CD14-positive monocyte (primary cell): Measurements from ENCODE around the gene LRRC8E. TPM values are rescaled to one million over a fixed set of nuclear protein-coding genes. Genes with fewer than 3 reads are reported as not detected.
A peak's percentile ranks its signal among the peaks of the same experiment; 100 is the strongest.

ENCODE experiments used
- DNase-seq, 3 donors: peaks; one replicate each; pipeline ENCODE4 v3.0.0-alpha.2; 2011 to 2022
- H2AFZ ChIP-seq: 2 replicates; pipeline ENCODE4 v1.6.0; 2012; ENCODE audit warnings: mild to moderate bottlenecking, low read depth, low read length, inconsistent platforms; ENCODE audit not compliant: insufficient read depth, poor library complexity, severe bottlenecking
- H3K27ac ChIP-seq, 2 donors: 1 replicate in 1 of 2; 2 replicates in 1 of 2; pipeline ENCODE4 v1.5.1; 2012 to 2013; ENCODE audit warnings: low read length in 2 of 2, control low read depth in 1 of 2, inconsistent platforms in 1 of 2, low read depth in 1 of 2, mild to moderate bottlenecking in 1 of 2
- H3K27me3 ChIP-seq, 2 donors: one replicate each; pipeline versions ENCODE4 v1.6.0 to v1.6.1; 2011 to 2013; ENCODE audit warnings: low read length in 2 of 2; ENCODE audit not compliant: control insufficient read depth in 2 of 2, insufficient read depth in 2 of 2
- H3K36me3 ChIP-seq, 2 donors: replicated peaks in 1 of 2; 1 replicate in 1 of 2; 2 replicates in 1 of 2; pipeline versions ENCODE4 v1.5.1 to v1.6.1; 2012 to 2013; ENCODE audit warnings: low read length in 2 of 2, control low read depth in 1 of 2, inconsistent platforms in 1 of 2, mild to moderate bottlenecking in 1 of 2; ENCODE audit not compliant: insufficient read depth in 2 of 2, control insufficient read depth in 1 of 2
- H3K4me1 ChIP-seq, 2 donors: 1 replicate in 1 of 2; 2 replicates in 1 of 2; pipeline versions ENCODE4 v1.5.1 to v1.6.1; 2012 to 2013; ENCODE audit warnings: low read length in 2 of 2, control low read depth in 1 of 2, inconsistent platforms in 1 of 2, mild to moderate bottlenecking in 1 of 2, moderate library complexity in 1 of 2; ENCODE audit not compliant: insufficient read depth in 2 of 2, control insufficient read depth in 1 of 2
- H3K4me2 ChIP-seq: replicated peaks from 2 replicates; pipeline ENCODE3; 2012; ENCODE audit warnings: low read length, moderate library complexity, mild to moderate bottlenecking; ENCODE audit not compliant: poor library complexity, severe bottlenecking; ENCODE audit errors: extremely low read depth
- H3K4me3 ChIP-seq, 3 experiments: fragments of 200-600 bp in 1 of 3; sonication (generic) in 1 of 3; replicated peaks in 1 of 3; 1 replicate in 2 of 3; 2 replicates in 1 of 3; pipeline ENCODE4 v1.5.1; 2011 to 2013; ENCODE audit warnings: low read length in 3 of 3, mild to moderate bottlenecking in 3 of 3, control low read depth in 2 of 3, low read depth in 2 of 3, inconsistent platforms in 1 of 3, moderate library complexity in 1 of 3
- H3K79me2 ChIP-seq: 2 replicates; pipeline ENCODE4 v1.6.0; 2012; ENCODE audit warnings: mild to moderate bottlenecking, control low read depth, inconsistent platforms, low read length, moderate library complexity; ENCODE audit not compliant: insufficient read depth
- H3K9ac ChIP-seq: 2 replicates; pipeline ENCODE4 v1.6.0; 2017; ENCODE audit warnings: low read length, mild to moderate bottlenecking; ENCODE audit not compliant: insufficient read depth, poor library complexity, severe bottlenecking
- H3K9me3 ChIP-seq, 2 donors: replicated peaks in 1 of 2; 1 replicate in 1 of 2; 2 replicates in 1 of 2; pipeline versions ENCODE4 v1.5.1 to v1.6.1; 2012 to 2013; ENCODE audit warnings: low read length in 2 of 2, control low read depth in 1 of 2; ENCODE audit not compliant: control insufficient read depth in 1 of 2, insufficient read depth in 1 of 2
- H4K20me1 ChIP-seq: 2 replicates; pipeline ENCODE4 v1.6.0; 2012; ENCODE audit warnings: mild to moderate bottlenecking, low read length, control low read depth, moderate library complexity; ENCODE audit not compliant: insufficient read depth
- H3K27ac Mint-ChIP-seq, 7 donors: one replicate each; pipeline ENCODE4 v1.8.0; 2020; ENCODE audit warnings: mild to moderate bottlenecking in 7 of 7, mixed read lengths in 7 of 7, moderate library complexity in 6 of 7, inconsistent platforms in 2 of 7
- H3K27me3 Mint-ChIP-seq, 3 donors: one replicate each; pipeline ENCODE4 v1.8.0; 2021 to 2022; ENCODE audit warnings: low read depth in 3 of 3, mild to moderate bottlenecking in 3 of 3, mixed read lengths in 3 of 3, moderate library complexity in 3 of 3, inconsistent platforms in 1 of 3
- H3K36me3 Mint-ChIP-seq, 2 donors: one replicate each; pipeline ENCODE4 v1.8.0; 2020; ENCODE audit warnings: mixed read lengths in 2 of 2, inconsistent platforms in 1 of 2, mild to moderate bottlenecking in 1 of 2
- H3K4me1 Mint-ChIP-seq: one replicate; pipeline ENCODE4 v1.8.0; 2020; ENCODE audit warnings: mild to moderate bottlenecking, mixed read lengths
- H3K4me3 Mint-ChIP-seq, 2 donors: one replicate each; pipeline ENCODE4 v1.8.0; 2020; ENCODE audit warnings: mild to moderate bottlenecking in 2 of 2, mixed read lengths in 2 of 2, moderate library complexity in 1 of 2
- H3K9me3 Mint-ChIP-seq, 7 donors: one replicate each; pipeline ENCODE4 v1.8.0; 2020 to 2022; ENCODE audit warnings: mixed read lengths in 7 of 7, mild to moderate bottlenecking in 6 of 7, moderate library complexity in 6 of 7, inconsistent platforms in 2 of 7
- WGBS: methylation state at CpG from one replicate; pipeline ENCODE4 v1.1.5; 2013; ENCODE audit warnings: missing lambda C conversion rate; ENCODE audit not compliant: insufficient coverage; 5-methylcytosine and 5-hydroxymethylcytosine counted together
- intact Hi-C, 2 donors: fragments of 100-400 bp; cut with micrococcal nuclease; formaldehyde crosslinking; loops; one replicate each; pipeline versions ENCODE4 v1.15.0 to v1.15.1; 2023
- polyA plus RNA-seq, 3 donors: library from polyadenylated mRNA; depleted of rRNA in 1 of 3; unstranded in 2 of 3; stranded (reverse) in 1 of 3; fragments of 300-500 nt in 2 of 3; fragments of >200 nt in 1 of 3; fragmentation: Illumina TruSeq in 2 of 3; gene quantifications; 1 replicate in 2 of 3; 2 replicates in 1 of 3; pipeline ENCODE4 v1.2.3, GENCODE V29; 2012 to 2021
- TF ChIP-seq, protein P1 (sequence below): fragments of 200-600 bp; IDR thresholded peaks from one replicate; pipeline ENCODE4 v1.8.0; 2022; ENCODE audit warnings: antibody characterized with exemption, mild to moderate bottlenecking

The LRRC8E gene
- polyA plus RNA-seq, 3 donors = not detected

DNA sequence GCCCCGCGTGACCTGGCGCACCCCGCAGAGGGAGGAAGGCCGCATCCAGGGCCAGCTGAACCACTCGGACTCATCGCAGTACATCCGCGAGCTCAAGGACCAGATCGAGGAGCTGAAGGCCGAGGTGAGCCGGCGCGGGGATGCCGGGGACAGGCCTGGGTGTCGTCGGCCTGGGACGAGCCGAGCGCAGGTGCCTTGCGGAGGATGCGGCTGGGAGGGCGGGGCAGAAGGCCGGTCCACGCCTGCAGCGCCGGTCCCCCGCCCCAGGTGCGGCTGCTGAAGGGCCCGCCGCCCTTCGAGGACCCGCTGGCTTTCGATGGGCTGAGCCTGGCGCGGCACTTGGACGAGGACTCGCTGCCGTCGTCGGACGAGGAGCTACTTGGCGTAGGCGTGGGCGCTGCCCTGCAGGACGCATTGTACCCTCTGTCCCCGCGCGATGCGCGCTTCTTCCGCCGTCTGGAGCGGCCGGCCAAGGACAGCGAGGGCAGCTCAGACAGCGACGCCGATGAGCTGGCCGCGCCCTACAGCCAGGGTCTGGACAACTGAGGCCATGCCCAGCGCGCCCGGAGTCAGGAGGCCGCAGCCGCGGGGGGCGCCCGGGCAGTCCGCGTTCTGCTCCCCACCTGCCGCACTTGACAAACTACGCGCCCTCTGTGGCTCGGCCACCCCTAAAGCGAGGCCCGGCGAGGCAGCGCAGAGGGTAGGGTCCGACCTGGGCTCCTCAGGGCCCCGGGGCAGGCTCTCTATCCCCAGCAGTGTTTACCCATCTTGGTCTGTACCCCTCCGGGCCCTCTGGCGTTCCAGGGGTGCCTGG lies 24.9 kb upstream of the LRRC8E start:
- peaks cover 25 to 74% of the 10 kb centered on the region in 2 donors for H3K27me3 ChIP-seq
- no peak overlapping the region for H3K4me3 ChIP-seq
- intact Hi-C loops = no loop called here
- no peak overlapping the region for H3K9ac ChIP-seq
- H3K4me2 ChIP-seq = no peak overlapping the region
- TF ChIP-seq, protein P1, sequence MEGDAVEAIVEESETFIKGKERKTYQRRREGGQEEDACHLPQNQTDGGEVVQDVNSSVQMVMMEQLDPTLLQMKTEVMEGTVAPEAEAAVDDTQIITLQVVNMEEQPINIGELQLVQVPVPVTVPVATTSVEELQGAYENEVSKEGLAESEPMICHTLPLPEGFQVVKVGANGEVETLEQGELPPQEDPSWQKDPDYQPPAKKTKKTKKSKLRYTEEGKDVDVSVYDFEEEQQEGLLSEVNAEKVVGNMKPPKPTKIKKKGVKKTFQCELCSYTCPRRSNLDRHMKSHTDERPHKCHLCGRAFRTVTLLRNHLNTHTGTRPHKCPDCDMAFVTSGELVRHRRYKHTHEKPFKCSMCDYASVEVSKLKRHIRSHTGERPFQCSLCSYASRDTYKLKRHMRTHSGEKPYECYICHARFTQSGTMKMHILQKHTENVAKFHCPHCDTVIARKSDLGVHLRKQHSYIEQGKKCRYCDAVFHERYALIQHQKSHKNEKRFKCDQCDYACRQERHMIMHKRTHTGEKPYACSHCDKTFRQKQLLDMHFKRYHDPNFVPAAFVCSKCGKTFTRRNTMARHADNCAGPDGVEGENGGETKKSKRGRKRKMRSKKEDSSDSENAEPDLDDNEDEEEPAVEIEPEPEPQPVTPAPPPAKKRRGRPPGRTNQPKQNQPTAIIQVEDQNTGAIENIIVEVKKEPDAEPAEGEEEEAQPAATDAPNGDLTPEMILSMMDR = no peak
- no peak overlapping the region for H3K27ac ChIP-seq
- peak overlapping the region in 1 of 2 donors; percentile 67 for H3K4me3 Mint-ChIP-seq
- peaks cover 0 to 30% (median 12%) of the 10 kb centered on the region in 7 donors for H3K9me3 Mint-ChIP-seq
- 37% methylated on average over 83 of the region's 83 CpGs for WGBS
- peaks cover 23% of the 10 kb centered on the region for H3K4me1 Mint-ChIP-seq
- H3K79me2 ChIP-seq = no peaks in the 10 kb centered on the region
- H2AFZ ChIP-seq = no peak overlapping the region
- peaks cover 0 to 1% of the 10 kb centered on the region in 2 donors for H3K9me3 ChIP-seq
- H3K36me3 Mint-ChIP-seq = peaks cover 11 to 18% of the 10 kb centered on the region in 2 donors
- H3K36me3 ChIP-seq = no peaks in the 10 kb centered on the region
- peaks cover 20 to 22% of the 10 kb centered on the region in 2 donors for H3K4me1 ChIP-seq
- no peak overlapping the region for H3K27ac Mint-ChIP-seq
- peaks cover 68 to 86% (median 71%) of the 10 kb centered on the region in 3 donors for H3K27me3 Mint-ChIP-seq
- no peak for DNase-seq
- H4K20me1 ChIP-seq = no peaks in the 10 kb centered on the region

DNA sequence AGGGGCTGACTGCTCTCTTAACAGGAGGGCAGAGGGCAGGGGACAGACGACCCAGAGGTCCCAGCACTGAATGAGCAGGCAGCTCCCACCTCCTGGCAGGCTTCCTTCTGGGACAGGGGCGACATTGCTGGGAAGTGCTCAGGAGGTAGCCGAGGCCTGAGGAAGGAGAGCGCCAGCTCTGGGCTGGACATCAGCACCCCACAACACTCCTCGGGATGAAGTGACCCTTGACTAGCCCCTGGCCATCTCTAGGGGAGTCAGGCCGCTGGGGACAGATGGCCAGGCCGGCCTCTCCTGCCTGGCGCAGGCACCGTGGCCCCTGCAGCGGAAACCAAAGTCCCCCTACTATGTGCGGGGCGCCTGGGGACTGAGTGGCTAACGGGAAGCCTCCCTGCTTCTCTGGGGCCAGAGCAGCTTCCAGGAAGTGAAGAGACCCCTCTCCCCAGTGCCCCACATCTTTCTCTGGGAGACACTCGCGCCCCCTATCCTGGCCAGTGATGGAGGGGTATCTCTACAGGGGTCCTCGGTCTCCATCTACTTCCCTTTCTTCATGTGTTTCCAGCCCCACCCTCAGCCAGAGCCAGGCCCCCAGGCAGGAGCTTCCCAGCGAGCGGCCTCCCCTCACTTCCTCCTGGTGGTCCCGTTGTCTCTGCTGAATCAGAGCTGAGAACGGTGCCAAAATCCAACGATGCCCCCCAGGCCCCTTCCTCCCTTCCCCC lies 24.2 kb upstream of the LRRC8E start:
- no peaks in the 10 kb centered on the region for H3K36me3 ChIP-seq
- H3K4me1 ChIP-seq = peaks cover 27 to 30% of the 10 kb centered on the region in 2 donors
- H3K27me3 ChIP-seq = peaks cover 28 to 81% of the 10 kb centered on the region in 2 donors
- no peak overlapping the region for H3K4me3 ChIP-seq
- no peak overlapping the region for H2AFZ ChIP-seq
- no peaks in the 10 kb centered on the region for H4K20me1 ChIP-seq
- Mint-ChIP-seq H3K27ac (no peak overlapping the region), H3K36me3 (peaks cover 7 to 17% of the 10 kb centered on the region in 2 donors), H3K9me3 (peaks cover 0 to 36% (median 14%) of the 10 kb centered on the region in 7 donors), H3K4me1 (peaks cover 29% of the 10 kb centered on the region), H3K4me3 (peak overlapping the region in 1 of 2 donors; percentile 67), H3K27me3 (peaks cover 73 to 93% (median 78%) of the 10 kb centered on the region in 3 donors)
- TF ChIP-seq, protein P1 = no peak
- H3K4me2 ChIP-seq = no peak overlapping the region
- peaks cover 0 to 5% of the 10 kb centered on the region in 2 donors for H3K9me3 ChIP-seq
- WGBS = 57% methylated on average over 13 of the region's 21 CpGs
- no peak overlapping the region for H3K27ac ChIP-seq
- H3K79me2 ChIP-seq = no peaks in the 10 kb centered on the region
- intact Hi-C loops = no loop called here
- no peak overlapping the region for H3K9ac ChIP-seq
- DNase-seq = no peak
